NOMO-1 treated with dmso at 0.1 percent for 144 hours (cell line): ENCODE data around the gene TMEM41B.
"Not testable (repeated sequence)": the region's sequence is repeated elsewhere in the genome, so short reads cannot be mapped to it uniquely, and the experiment has no call there.

Experiments used
- DNase-seq: peaks from one replicate; lab custom pipeline; 2025; ENCODE audit not compliant: unreplicated experiment; lab: John Stamatoyannopoulos, UW

The TMEM41B gene

DNA sequence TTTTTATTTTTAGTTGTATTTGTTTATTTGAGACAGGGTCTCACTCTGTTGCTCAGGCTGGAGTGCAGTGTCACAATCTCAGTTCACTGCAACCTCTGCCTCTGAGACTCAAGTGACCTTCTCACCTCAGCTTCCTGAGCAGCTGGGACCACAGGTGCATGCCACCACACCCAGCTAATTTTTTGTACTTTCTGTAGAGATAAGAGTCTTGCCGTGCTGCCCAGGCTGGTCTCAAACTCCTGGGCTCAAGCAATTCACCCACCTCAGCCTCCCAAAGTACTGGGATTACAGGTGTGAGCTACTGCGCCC, 53.6 kb downstream of the TMEM41B start:
- not testable (repeated sequence) for DNase-seq

DNA sequence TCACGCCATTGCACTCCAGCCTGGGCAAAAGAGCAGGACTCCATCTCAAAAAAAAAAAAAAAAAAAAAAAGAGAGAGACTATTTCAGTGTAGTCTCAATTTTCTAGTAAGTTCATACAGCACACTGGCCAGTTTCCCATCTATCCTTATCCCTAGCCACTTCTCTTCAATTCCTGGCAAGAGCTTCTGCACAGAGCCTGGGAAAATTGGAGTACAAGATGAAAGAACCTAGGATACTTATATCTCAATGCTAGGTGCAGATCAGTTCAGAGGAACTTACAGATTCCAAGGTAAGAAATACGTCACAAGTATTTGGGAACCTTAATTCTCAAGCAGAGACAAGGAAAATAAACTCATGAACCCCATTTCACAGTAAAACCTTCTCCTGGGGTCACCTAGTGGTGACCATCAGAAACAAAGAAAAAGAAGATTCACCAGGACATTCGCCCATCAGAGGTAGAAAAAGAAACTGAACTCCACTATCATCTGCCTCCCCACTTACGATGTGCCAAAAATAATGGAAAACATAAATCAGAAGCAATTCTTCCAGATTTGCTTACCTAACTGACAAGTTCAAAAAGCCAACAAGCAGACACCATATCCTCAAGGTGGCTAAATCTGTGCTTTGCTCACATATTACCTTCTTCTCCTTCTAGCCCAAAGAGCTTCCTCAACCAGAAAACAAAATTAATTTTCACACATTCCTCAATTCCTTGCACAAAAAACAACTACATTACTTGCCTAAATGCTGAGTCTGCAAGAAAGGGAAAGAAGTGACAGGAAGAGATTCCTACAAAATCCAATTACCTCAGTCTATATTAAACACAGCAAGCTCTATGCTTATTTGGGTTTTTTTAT, 54.2 kb downstream of the TMEM41B start:
- no peak for DNase-seq

DNA sequence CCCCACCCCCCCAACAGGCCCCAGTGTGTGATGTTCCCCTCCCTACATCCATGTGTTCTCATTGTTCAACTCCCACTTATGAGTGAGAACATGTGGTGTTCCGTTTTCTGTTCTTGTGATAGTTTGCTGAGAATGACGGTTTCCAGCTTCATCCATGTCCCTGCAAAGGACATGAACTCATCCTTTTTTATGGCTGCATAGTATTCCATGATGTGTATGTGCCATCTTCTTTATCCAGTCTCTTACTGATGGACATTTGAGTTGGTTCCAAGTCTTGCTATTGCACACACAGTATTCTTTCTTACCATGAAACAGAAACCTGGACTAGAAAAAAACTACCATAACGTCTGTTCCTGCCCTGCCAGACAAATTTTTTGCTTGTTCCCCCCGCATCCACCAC, 56.1 kb downstream of the TMEM41B start:
- DNase-seq: not testable (repeated sequence)

DNA sequence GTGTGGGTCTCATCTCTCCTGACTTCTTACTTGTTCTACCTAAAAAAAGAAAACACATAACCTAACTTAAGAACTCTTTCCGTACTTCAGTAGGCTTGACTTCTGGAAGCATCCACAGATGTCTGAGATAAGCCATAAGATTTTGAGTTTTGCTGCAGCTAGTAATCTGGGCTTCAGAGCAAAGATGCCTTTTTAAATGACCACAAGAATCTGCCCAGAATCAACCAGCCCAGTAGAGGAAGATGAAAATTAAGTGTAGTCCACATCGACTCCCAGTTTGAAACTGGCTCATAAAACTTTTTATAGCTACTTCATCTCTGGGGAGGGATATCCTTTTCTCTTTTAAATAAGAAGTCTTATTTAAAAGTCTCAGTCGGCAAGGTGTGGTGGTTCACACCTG, 60.0 kb downstream of the TMEM41B start:
- DNase-seq: no peak

DNA sequence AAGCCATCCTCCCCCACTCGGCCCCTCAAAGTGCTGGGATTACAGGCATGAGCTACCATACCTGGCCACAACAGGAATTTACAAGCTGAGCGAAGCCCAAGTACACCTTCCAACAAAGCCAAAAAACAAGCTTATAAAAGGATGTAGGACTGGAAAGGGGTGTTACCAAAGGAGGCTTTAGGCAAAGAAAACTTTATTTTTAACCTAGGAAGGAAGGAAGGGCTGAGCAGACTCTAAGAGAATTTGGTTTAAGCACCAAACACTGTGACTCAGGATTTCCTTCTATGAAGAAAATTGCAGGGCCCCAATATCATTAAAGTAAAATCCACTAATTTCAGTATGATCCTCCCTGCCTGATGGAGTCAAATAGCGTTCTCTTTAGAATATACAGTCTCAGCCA, 61.3 kb downstream of the TMEM41B start:
- DNase-seq: no peak

DNA sequence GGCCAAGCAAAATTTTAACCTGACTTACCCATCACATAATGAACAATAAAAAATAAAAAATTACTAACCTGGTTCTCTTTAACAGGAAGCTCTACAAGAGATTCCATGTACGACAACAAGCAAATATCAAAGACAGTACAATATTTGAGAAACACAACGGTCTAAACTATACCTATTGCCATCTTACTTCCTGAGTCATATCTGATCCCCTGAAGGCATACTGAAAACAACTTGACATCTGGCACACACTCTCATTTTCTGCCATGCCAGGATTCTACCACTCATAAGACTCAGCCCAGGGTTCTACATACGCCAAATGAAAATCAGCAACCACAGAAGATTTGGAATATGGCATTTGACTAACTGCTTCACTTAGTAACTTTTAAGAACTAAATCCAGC, 63.1 kb downstream of the TMEM41B start:
- DNase-seq: no peak

DNA sequence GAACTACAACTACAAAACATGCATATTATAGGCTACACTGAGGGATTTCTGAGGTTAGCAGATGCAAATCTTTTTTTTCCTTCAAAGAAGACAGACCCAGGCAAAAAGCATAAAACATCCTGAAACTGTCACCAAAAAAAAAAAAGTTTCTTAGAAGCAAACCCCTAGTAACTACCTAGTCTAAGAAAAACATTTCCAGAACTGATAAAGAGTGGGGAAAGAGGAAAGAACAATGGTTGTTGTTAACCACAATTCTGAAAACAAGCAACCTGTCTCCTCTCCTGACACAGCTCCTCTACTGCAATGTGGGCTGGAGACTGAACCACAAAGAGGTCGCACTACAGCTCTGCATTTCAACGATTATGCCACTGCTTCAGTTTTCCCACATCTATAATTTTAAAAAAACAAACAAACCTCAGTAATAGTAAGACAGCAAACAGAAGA, 64.2 kb downstream of the TMEM41B start:
- DNase-seq: no peak

DNA sequence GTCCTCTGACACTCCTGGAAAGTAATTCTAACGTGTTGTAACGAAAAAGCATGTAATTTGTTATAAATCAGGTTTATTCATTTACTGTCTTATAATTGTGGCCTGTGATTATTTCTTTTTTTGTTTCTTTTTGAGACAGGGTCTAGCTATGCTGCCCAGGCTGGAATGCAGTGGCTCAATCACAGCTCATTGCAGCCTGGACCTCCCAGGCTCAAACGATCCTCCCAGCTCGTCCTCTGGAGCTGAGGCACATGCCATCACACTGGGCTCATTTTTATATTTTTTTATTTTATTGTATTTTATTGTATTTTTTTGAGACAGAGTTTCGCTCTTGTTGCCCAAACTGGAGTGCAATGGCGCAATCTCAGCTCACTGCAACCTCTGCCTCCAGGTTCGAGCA, 65.1 kb downstream of the TMEM41B start:
- no peak for DNase-seq

DNA sequence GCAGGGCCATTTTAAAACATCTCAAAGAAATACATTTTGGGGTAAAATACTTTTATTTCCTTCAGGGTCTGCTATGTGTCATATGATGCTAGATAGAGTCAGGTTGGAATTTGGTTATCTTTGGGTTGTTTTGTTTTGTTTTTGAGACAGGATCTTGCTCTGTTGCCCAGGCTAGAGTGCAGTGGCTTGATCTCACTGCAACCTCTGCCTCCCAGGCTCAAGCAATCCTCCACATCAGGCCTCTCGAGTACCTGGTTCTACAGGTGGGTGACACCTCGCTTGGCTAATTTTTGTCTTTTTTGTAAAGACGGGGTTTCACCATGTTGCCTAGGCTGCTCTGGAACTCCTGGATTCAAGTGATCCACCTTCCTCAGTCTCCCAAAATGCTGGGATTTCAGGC, 66.5 kb downstream of the TMEM41B start:
- no peak for DNase-seq

DNA sequence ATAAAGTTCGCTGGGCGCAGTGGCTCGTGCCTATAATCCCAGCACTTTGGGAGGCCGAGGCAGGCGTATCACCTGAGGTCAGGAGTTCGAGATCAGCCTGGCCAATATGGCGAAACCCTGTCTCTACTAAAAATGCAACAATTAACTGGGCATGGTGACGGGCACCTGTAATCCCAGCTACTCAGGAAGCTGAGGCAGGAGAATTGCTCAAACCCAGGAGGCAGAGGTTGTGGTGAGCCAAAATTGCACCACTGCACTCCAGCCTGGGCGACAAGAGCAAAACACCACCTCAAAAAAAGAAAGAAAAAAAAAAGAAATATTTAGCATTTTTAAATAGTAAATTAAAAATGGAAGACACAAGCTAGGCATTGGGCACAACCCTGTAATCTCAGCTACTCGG, 78.2 kb downstream of the TMEM41B start:
- DNase-seq: not testable (repeated sequence)

DNA sequence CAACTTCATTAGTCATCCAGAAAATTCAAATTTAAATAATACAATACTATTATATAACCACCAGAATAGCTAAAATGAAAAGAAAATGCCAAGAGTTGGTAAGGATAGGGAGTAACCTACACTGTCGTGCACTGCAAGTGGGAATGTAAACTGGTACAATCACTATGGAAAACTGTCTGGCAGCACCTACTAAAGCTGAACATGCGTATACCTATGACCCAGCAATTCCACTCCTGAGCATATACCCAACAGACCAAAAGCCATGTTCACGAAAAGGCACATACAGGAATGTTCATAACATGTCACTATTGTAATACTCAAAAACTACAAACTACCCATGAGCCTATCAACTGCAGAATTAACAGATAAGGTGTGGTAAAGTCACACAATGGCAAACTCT, 81.9 kb downstream of the TMEM41B start:
- no peak for DNase-seq

DNA sequence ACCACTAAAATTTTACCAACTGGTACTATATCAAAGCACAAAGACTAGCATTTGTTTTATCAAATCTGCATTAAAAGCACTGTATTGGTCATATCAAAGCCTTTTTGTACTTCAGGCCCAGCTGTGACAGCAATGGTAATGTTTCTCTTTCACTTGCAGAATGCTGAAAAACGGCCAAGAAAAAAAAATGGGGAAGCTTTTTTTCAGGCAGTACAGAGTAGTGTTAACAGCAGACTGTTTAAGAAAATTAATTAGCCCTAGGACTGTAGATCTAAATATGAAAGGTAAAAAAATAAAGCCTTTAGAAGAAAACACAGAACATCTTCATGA, 82.6 kb downstream of the TMEM41B start:
- DNase-seq: peak; percentile 61
